SK-N-SH treated with all-trans-retinoic acid at 6 μM for 48 hours (cell line): ENCODE data around the gene MORN4.

Experiments used
- BACH2 ChIP-seq: fragments of 250-450 bp; sonication (Bioruptor Pico); IDR thresholded peaks from 2 replicates; pipeline ENCODE4 v1.9.0; 2021; ENCODE audit warnings: mild to moderate bottlenecking, borderline replicate concordance
- SNAI2 ChIP-seq: fragments of 250-450 bp; sonication (Bioruptor Pico); IDR thresholded peaks from 2 replicates; pipeline ENCODE4 v1.5.0; 2020; ENCODE audit warnings: mild to moderate bottlenecking, moderate library complexity
- ZFP30 ChIP-seq: fragments of 450-650 bp; formaldehyde crosslinking; IDR thresholded peaks from 2 replicates; pipeline ENCODE4 v1.5.0; 2022; ENCODE audit warnings: mild to moderate bottlenecking, moderate library complexity
- TF ChIP-seq, protein P1 (sequence below): fragments of 250-450 bp; sonication (Bioruptor Pico); IDR thresholded peaks from 2 replicates; pipeline ENCODE4 v1.8.0; 2021; ENCODE audit warnings: low read depth, mild to moderate bottlenecking, moderate library complexity, borderline replicate concordance
- TF ChIP-seq, protein P2 (sequence below): fragments of 250-450 bp; sonication (Bioruptor Pico); IDR thresholded peaks from 2 replicates; pipeline ENCODE4 v1.5.1; 2020; ENCODE audit warnings: low read depth, mild to moderate bottlenecking, moderate library complexity

DNA sequence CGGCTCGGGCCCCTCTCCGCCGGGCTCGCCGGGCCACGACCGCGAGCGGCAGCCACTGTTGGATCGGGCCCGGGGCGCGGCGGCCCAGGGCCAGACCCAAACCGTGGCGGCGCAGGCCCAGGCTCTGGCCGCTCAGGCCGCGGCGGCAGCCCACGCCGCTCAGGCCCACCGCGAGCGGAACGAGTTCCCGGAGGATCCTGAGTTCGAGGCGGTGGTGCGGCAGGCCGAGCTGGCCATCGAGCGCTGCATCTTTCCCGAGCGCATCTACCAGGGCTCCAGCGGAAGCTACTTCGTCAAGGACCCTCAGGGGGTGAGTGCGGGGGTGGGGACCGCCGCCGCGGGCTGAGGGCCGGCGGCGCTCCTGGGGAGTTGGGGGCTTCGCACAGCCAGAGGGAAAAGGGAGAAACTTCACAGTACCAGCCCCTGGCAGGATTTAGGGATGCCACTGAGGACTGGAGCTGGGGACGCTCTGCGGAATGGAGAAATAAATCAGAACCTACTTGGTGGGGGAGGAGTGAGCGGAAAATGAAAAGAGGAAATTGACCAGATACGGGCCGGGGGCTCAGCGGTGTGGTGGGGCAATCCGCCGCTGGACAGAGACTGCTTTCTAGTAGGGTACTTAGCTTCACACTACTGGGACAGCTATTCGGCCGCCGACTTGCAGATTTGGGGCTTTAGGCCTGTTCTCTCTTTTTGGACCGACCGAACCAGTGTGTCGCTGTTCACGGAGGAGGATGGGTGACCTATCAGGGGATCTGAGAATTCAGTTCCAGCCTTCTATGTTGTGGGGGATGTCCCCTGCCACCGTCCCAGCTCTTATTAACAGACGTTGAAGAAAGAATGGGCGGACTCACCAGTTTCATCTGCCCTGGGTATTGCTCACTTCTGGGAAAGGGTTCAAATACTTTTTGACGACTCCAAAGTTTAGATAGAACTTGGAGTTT, 7.8 kb upstream of the MORN4 start:
- no peak for TF ChIP-seq BACH2 (CRISPR knock-in tag)
- TF ChIP-seq, protein P1, sequence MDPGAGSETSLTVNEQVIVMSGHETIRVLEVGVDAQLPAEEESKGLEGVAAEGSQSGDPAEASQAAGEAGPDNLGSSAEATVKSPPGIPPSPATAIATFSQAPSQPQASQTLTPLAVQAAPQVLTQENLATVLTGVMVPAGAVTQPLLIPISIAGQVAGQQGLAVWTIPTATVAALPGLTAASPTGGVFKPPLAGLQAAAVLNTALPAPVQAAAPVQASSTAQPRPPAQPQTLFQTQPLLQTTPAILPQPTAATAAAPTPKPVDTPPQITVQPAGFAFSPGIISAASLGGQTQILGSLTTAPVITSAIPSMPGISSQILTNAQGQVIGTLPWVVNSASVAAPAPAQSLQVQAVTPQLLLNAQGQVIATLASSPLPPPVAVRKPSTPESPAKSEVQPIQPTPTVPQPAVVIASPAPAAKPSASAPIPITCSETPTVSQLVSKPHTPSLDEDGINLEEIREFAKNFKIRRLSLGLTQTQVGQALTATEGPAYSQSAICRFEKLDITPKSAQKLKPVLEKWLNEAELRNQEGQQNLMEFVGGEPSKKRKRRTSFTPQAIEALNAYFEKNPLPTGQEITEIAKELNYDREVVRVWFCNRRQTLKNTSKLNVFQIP (CRISPR knock-in tag): no peak
- TF ChIP-seq SNAI2 (CRISPR knock-in tag): no peak
- TF ChIP-seq ZFP30 (CRISPR knock-in tag): no peak
- TF ChIP-seq, protein P2, sequence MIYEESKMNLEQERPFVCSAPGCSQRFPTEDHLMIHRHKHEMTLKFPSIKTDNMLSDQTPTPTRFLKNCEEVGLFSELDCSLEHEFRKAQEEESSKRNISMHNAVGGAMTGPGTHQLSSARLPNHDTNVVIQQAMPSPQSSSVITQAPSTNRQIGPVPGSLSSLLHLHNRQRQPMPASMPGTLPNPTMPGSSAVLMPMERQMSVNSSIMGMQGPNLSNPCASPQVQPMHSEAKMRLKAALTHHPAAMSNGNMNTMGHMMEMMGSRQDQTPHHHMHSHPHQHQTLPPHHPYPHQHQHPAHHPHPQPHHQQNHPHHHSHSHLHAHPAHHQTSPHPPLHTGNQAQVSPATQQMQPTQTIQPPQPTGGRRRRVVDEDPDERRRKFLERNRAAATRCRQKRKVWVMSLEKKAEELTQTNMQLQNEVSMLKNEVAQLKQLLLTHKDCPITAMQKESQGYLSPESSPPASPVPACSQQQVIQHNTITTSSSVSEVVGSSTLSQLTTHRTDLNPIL (CRISPR knock-in tag): no peak
